Measurements from ENCODE around the gene ELK4.
A peak's percentile ranks its signal among the peaks of the same experiment; 100 is the strongest.

ELK4 gene

DNA sequence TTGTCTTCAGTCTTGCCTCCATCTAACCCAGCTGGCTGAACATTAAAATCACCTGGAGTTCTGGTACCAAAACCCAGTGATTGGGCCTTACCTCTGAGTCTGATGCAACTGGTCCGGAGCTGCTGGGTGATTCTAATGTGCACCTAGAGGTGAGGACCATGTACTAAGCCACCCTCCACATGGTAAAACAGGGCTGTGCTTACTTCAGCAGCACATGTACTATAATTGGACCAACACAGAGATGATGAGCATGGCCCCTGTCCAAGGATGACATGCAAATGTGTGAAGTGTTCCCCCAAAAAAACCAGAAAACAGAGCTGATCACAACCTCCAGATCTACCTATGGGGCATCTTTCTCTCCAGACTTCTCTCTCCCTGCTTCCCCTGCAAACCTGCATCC lies 37.0 kb downstream of the ELK4 start:
- no peak for DNase-seq

DNA sequence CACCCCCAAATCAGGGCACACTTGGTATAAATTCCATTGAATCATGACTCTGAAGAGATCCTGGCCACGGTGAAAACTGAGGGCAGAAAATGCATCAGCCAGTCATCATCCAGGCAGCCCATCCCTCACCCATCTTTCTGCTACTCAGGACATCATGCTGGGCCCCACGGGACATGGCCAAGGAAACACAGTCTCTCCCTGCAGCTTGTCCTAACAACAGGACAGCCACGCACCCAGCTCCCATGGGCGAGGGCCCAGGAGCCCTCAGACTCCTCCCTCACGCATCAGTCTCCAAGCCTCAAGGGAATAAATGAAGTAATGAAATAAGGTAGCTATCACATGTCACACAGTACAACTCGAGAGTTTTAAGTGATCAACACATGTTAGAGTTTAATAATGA lies 37.8 kb downstream of the ELK4 start:
- no peak for DNase-seq

DNA sequence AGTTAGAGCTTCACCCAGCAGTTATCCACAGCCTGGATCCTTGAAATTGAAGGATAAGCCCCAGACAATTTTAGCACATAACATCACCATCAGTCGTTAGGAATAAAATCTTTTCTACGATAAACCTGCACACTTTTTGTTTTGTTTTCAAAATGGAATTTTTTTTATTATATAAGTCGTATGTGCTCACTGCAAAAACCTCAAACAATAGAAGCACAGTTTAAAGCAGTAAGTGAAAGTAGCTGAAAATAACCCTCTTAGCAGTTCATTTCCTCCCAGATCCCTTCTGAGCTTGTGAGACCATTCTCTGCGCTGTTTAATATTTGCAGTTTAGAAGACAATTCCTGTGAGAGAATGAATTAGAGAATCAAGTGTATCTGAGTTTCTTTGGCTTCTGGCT lies 38.3 kb downstream of the ELK4 start:
- DNase-seq: no peak

DNA sequence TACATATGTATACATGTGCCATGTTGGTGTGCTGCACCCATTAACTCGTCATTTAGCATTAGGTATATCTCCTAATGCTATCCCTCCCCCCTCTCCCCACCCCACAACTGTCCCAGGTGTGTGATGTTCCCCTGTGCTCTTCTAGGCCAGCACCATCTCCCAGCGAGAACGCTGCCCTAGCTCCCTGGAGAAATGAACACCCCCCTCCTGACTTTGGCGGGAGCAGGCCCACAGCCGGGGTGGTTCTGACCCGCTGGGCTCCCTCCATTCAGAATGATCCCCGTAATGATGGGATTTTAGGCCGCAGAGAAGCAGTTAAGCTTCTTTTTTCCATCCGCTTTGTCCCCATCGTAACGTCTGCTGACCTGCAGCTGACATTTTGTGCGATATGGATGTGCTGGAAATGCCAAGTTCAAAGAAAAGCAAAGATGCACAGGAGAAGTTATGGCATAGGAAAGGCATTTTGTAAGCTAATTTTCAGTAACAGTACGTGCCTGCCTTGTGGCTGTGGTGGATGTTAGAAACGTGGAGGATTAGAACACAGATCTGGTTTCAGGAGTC lies 39.3 kb downstream of the ELK4 start:
- DNase-seq: no peak

DNA sequence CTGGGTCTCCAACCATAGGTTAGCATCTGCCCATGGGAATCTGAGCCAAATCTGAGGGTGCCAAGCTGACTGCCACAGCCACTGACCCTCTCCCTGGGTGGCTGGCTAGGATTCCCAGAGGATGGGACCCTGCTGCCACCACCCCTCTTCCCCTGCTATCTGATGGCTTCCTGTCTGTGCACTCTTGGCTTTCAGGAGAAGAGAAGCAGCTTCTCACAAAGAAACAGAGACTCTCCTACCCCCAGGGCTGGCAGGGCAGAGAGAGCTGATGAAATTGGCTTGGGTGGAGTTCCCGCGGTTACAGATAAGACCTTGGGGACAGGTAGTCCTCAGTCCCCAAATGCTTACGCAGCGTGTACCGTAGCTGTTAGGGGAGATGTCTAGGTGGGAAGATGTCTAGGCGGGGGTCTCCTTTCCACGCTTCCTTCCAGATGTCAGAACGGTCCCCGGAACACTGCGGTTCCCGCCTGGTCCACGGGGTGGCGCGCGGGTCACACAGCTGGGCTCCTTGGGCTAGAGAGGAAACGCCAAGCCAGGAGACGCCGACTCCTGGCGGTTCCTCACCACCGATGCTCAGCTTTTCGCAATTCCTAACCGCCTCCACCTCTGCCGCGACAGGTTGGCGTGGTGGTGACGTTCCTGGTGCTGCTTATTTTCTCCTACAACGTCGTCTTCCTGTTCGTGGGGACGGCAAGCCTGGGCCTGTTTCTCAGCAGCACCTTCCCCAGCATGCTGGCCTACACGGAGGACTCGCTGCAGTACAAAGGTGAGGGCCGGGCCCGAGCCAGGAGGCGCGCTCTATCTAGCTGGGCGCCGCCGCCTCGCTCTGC lies 40.1 kb downstream of the ELK4 start:
- DNase-seq: peak; percentile 90

DNA sequence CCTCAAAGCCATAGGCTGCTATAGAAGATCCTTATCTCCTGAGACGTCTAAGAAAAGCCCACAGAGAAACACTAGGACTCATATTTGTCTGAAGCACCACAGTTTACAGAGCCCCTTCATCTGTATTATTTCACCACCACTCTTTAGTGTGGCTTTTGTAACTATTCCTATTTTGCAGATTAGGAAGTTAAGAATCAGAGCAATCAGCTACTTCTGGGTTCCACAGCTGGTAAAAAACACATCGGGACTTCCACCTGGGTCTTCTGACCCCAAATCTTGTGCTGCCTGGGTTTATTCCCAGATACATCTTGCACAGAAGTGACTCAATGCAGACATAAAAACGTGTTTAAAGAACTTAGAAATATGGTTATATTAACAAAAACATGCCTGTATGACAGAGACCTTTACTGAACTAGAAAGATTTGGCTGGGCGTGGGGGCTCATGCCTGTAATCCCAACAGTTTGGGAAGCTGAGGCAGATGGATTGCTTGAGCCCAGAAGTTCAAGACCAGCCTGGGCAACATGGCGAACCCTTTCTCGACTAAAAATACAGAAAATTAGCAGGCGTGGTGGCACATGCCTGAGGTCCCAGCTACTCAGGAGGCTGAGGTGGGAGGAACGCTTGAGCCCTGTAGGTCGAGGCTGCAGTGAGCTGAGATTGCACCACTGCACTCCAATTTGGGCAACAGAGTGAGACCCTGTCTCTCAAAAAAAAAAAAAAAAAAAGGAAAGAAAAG lies 40.9 kb downstream of the ELK4 start:
- no peak for DNase-seq

DNA sequence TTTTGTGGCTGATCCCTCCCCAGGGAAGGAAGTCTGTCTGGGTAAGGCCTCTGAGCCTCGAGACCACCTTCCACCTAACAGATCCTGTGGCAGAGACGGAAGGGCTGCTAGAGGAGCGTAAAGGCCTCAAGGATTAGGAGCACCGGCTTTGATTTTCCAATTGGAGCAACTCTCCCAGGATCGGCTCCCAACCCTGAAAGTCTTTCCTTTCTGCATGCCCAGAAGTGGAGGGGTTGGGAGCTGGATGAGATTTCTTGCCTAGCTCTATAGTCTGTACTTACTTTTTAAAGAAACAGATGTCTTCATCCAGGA lies 41.4 kb downstream of the ELK4 start:
- no peak for DNase-seq

DNA sequence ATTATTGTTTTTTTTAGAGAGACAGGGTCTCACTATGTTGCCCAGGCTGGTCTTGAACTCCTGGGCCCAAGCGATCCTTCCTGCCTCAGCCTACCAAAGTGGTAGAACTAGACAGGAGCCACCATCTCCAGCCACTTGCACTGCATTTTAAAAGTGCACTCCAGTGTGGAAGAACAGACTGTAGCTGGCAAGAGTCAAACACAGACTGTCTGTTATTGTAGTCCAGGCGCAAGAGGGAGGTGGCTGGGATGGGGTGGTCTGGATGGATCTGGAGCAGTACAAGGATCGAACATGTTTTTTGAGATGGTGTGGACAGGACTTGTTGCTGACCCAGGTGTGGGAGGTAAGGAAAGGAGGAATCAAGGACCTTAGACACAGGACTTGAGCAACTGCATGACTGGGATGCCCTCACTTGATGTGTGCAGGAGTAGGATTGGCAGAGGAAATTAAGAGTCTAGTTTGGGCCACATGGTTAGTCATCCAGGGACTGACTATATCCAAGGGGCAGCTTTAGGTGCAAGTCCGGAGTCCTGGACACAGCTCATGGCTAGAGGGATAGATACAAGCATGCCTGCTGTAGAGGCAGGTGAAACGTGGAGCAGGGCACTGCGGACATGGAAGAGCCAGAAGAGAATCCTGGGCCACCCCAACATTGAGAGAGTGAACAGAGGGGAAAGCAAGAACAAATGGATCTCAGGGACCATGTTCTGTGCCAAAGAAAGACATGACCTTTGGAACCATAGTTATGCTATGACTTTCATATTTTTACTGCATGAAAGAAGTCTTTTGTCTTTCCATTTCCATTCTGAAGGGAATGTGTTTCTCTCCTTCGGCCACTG lies 42.0 kb downstream of the ELK4 start:
- no peak for DNase-seq

DNA sequence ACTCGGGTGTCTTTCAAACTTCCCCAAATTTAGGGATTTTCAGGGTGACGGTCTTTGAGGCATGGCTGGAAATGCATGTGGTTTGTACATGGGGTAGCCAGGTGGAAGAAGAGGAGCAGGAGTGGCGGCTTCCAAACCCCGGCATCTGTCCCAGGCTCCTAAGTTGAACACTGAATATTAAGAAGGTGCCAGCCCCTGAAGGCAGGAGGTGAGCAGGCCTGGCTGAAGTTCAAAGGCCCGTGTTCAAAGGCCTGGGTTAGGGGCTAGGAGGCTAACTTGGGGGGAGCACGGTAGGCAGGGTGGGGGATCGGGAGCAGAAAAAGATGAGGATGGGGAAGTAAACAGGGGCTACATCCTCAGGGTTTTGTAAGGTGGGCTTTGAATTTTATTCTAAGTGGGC lies 42.8 kb downstream of the ELK4 start:
- no peak for DNase-seq

DNA sequence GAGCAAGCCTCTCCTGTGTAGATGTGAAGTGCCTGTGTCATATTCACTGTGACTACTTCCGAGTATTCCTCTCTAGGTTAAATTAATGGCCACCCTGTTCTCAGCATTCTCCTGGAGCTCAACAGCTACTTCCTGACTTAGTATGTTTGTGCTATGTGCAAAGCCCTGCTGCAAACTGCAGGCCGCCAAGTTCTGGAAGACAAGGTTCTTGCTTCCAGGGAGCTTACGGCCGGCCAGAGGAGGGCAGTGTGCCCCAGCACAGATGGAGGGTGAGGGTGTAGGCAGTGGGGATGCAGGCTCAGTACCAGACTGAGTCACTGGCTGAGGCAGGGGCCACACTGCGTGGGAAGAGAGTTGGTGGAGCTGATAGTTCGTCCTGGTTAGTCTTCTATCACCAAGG lies 43.2 kb downstream of the ELK4 start:
- DNase-seq: peak; percentile 7

DNA sequence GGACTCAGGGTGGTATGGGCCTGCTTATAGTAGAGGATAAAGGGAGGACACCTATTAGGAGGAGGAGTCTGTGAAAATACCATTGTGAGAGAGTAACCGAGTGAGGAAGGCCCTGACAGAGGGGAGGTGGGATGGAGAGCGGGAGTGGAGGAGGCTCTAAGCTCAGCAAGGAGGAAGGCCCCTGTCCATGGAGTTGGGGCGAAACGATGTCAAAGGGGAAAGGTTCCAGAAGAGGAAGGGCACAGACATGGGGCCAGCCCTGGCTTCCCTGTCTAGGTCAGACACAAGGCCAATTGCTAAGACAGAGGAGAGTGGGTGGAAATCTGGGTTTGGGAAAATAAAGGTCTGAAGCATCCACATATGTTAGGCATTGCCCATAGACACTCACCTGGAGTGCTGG lies 44.2 kb downstream of the ELK4 start:
- DNase-seq: no peak

DNA sequence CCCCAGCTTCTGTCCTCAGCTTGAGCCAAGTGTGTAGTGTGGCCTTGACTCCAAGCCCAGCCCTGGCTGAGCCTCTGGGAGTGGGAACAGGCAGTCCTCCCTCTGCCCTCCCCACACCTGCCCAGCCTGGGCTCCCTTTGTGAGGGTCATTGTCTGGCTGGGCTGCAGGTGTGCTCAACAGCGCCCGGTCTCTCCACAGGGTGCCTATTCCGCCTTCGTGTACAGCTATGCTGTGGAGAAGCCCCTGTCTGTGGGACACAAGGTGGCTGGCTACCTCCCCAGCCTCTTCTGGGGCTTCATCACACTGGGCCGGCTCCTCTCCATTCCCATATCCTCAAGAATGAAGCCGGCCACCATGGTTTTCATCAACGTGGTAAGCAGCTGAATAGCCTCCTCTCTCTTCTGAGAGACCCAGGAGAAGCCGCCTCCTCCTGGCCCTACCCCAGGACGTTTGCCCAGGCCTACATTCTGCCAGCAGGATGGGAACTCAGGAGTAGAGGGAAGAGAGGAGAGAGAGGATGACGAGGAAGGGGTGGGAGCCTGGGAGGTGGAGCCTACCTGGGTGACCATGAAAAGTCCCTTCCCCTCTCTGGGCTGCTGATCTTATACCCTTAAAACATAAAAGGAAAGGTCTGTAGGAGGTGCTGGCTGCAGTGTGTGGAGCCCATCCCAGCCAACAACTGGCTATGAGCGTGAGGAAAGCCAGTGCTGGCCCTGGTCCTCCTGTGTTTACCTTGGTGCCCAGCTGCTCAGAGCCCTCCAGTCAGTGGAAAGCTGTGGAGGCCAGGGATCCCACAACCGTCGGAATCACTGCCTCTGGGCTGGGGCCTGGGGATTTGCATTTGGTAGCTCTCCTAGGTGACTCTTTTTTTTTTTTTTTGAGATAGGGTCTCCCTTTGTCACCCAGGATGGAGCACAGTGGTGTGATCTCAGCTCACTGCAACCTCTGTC lies 45.7 kb downstream of the ELK4 start:
- DNase-seq: no peak

DNA sequence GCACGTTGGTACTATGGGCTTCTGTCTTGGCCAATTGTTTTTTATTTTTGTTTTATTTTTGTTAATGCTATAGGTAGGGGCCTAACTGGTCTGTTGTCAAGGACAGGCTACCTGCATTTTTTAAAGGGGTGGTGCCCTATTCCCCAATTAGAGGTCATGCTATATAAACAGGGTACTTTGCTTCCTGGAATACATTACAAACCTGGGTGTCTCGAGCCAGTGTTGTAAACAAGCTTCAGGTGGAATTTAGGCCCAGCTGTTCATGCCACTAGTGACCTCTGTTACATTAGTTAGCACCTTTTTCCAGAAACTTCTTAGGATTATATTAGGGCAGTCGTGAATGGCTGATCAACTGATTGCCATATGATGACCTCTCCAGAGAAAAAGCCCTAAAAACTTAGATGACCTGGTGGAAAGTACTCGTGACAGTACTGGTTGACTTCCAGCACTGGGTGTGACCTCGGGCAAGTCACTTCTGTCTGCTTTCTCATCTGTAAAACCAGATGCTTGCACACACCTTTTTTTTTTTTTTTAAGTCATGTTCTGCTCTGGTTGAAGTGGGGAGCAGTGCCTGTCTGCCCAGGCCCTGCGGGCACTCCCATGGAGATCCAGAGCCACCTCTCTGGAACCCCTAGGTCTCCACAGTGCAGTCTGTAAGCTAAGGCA lies 46.5 kb downstream of the ELK4 start:
- DNase-seq: no peak

DNA sequence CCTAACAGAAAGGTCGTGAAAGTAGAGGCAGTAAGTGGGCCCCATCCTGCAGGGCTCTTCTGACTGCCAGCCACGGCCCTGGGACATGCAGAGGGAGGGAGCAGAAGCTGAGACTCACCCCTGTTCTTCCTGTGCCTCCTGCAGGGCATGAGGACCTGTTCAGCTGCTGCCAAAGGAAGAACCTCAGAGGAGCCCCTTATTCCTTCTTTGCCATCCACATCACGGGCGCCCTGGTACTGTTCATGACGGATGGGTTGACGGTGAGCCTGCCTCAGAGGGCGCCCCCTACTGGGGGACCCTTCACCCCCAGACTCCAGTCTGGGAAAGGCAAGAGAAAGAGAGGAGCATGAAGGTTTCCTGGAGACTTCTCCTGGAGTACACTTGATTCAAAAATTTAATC lies 47.1 kb downstream of the ELK4 start:
- no peak for DNase-seq

DNA sequence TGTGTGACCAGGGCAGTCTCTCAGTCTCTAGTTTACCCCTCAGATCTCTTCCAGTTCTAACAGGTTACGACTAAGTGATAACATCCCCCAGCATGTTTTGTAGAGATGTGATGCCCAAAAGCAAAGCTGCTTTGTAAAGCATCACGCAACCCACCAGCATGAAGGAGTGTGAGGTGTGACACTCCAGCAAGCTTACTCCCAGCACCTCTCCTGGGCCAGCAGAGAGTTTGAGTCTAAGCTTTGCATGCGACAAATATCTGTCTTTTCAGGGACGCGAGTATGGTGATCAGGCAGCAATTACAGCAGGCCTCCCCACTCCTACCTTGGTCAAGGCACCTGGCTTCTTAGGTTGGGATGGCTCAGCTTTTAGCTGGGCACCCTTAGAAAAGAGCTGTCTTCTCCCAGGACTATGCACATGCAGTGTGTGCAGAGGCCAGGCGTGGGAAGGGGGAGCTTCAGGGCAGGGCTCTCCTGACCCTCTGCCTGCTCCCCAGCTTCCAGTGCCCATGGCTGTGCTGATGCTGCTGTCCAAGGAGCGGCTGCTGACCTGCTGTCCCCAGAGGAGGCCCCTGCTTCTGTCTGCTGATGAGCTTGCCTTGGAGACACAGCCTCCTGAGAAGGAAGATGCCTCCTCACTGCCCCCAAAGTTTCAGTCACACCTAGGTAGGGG lies 48.2 kb downstream of the ELK4 start:
- no peak for DNase-seq

DNA sequence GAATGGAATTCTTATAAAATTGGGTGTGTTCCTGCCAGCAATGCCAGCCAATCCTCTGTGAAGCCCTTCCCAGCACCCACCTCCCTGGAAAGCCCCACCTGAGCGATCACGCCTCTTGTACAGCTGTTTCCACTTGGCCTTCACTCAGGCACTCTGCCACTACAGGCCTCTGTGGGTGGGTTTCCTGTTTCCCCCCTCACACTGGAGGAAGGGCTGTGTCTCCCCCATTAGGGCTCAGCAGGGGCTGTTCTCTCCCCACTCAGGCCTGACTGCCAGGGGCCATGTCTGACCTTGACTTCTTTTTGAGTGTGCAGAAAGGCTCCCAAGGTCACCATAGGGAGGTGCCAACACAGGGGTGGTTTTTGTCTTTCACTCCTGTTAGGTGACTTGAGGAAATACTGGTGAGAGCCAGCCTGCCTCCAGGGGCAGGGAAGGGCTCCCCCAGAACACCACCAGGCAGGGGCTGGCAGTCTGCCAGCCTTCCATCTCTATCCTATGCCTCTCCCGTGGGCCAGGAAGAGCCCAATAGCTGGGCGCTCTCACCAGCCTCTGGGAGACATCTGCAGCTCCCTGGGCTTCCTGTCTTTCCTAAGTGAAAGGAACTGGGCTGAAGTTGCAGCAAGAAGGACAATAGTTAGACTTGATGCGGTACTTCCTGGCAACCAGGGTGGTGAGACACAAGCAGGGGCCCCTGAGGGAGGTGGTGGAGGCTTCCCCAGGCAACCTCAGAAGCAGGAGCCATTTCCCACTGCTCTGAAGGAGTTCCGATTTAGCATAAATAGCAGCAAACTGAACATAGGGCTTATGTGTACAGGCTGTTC lies 49.1 kb downstream of the ELK4 start:
- no peak for DNase-seq

DNA sequence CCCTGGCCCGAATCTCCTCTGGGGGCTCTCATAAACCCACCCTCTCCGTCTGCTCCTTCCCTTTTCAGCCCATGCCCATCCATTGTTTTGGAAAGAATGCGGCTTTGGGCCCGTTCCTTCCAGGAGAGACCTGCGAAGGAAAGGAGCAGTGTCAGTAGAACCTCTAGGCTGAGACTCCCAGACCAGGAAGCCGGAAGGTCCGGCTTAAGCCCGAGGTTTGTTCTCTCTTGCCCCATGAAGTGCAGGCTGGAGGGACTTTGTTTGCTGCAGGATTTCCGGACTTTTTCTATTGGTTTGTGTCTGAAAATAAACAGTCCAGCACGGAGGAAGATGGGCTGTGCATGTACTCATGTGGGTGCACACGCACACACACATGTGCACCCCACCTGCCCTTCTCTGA lies 49.8 kb downstream of the ELK4 start:
- DNase-seq: no peak

DNA sequence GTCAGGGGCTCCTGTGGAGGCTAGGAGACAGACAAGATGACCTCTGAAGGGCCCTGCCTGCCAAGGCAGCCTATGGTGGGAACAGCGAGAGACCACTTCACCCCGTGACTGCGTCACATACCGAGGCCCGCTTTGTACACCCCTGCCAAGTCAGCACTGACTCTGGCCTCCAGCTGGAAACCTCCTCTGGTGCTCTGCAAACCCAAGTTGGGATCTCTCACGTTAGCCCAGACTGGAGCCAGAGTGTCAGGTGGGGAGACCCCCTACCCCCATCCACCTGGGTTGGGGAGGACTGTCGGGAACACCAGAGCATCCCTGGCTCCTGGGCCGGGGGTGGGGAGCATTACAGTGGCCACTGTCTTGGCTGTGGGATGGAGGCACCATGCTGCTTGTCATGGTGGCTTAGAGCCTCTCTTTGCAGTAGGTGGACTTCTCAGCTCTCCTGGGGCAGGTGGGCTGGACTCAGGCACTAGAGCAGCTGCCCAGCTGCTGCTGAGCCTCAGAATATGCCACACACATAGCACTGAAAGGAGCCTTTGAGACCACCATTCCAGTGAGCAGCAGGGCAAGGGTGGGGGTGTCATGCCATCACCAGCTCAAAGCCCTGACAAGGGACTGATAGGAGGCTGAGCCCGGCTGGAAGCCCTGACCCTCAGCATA lies 50.4 kb downstream of the ELK4 start:
- DNase-seq: no peak

DNA sequence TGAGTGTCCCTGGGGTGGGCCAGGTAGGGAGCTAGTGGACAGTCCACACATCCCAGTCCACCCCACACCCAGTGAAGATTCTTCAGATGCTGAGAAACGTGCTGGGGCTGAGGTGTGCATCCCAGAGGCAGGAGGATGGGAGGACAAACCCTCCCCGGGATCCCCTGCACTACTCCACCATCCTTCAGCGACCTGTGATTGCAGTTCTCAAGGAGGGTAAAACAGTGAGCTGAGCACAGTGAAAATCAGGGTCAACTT lies 51.0 kb downstream of the ELK4 start:
- DNase-seq: no peak
